LoVo (cell line): ENCODE results near the gene LRCOL1.

Experiments used
- DNase-seq: peaks from one replicate; pipeline ENCODE4 v3.0.0-alpha.2; 2016; ENCODE audit warnings: low spot score

LRCOL1 gene

GRCh38 chr12:132582058-132582420, 28.3 kb downstream of the LRCOL1 start:
- no peak for DNase-seq

GRCh38 chr12:132581348-132582057, 28.9 kb downstream of the LRCOL1 start:
- DNase-seq = no peak

GRCh38 chr12:132580701-132581292, 29.6 kb downstream of the LRCOL1 start:
- no peak for DNase-seq

GRCh38 chr12:132579744-132580143, 30.6 kb downstream of the LRCOL1 start:
- no peak for DNase-seq

GRCh38 chr12:132578826-132579225, 31.6 kb downstream of the LRCOL1 start:
- DNase-seq = no peak

- DNase-seq = no peak
Measured at GRCh38 chr12:132578118-132578517, 32.3 kb downstream of the LRCOL1 start.

- no peak for DNase-seq
Measured at GRCh38 chr12:132577191-132577920, 33.0 kb downstream of the LRCOL1 start.

GRCh38 chr12:132576701-132577100, 33.7 kb downstream of the LRCOL1 start:
- no peak for DNase-seq

GRCh38 chr12:132575661-132576060, 34.7 kb downstream of the LRCOL1 start:
- DNase-seq = no peak

GRCh38 chr12:132574271-132574996, 35.9 kb downstream of the LRCOL1 start:
- DNase-seq = no peak

GRCh38 chr12:132572801-132573760, 37.3 kb downstream of the LRCOL1 start:
- DNase-seq = no peak

- no peak for DNase-seq
Measured at GRCh38 chr12:132572106-132572505, 38.3 kb downstream of the LRCOL1 start.

- no peak for DNase-seq
Measured at GRCh38 chr12:132571598-132571997, 38.8 kb downstream of the LRCOL1 start.

- no peak for DNase-seq
Measured at GRCh38 chr12:132571051-132571450, 39.3 kb downstream of the LRCOL1 start.

- DNase-seq = no peak
Measured at GRCh38 chr12:132570635-132571034, 39.7 kb downstream of the LRCOL1 start.

- DNase-seq = no peak
Measured at GRCh38 chr12:132569856-132570480, 40.4 kb downstream of the LRCOL1 start.

- DNase-seq = no peak
Measured at GRCh38 chr12:132568826-132569480, 41.4 kb downstream of the LRCOL1 start.

GRCh38 chr12:132568301-132568700, 42.1 kb downstream of the LRCOL1 start:
- no peak for DNase-seq

- DNase-seq = no peak
Measured at GRCh38 chr12:132566516-132567131, 43.8 kb downstream of the LRCOL1 start.

- DNase-seq = no peak
Measured at GRCh38 chr12:132565365-132565764, 45.0 kb downstream of the LRCOL1 start.
